NCI-H2107 (cell line): ENCODE data around the gene MED15.
"Not testable (repeated sequence)": the region's sequence is repeated elsewhere in the genome, so short reads cannot be mapped to it uniquely, and the experiment has no call there.

Experiments used
- DNase-seq: peaks from one replicate; lab custom pipeline; 2025; lab: John Stamatoyannopoulos, UW

MED15 gene

DNA sequence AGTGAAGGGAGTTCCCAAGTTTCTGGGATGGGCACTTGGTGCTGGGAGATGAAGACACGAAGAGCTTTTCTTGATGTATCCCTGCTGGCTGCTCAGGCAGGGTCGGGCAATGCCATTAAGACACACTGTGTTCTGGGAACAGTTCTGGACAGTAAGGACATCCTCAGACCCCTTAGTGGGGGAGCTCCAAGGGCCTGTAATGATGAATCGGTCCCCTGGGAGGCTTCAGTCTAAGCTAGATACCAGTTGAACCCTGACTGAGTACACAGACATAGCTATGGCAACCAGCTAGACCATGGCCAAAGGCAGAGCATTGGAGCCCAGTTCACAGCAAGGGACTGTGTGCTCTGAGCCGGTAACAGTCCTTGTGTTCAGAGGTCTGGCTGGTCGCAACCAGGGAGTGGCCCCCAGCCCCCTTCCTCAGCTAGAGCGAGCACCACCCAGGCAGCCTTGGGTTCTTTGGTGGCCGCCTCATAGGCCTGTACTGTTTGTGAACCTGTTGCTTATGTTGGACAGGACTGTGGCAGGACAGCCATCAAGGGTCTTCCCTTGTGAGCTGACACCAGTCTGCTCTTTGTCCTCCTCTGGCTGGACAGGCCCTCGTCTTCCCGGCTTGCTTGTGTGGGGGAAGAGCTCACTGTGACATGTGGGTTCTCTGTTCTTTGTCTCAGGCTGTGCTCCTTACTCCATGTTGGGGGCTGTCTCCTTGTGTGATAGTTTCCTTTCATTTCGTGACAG, 25.0 kb downstream of the MED15 start:
- DNase-seq: no peak

GRCh38 chr22:20533095-20533878, 25.9 kb downstream of the MED15 start:
- no peak for DNase-seq

- DNase-seq: no peak
Measured at GRCh38 chr22:20533879-20534265, 26.5 kb downstream of the MED15 start.

GRCh38 chr22:20536590-20537324, 29.3 kb downstream of the MED15 start:
- no peak for DNase-seq

GRCh38 chr22:20537325-20537756, 29.9 kb downstream of the MED15 start:
- DNase-seq: no peak

DNA sequence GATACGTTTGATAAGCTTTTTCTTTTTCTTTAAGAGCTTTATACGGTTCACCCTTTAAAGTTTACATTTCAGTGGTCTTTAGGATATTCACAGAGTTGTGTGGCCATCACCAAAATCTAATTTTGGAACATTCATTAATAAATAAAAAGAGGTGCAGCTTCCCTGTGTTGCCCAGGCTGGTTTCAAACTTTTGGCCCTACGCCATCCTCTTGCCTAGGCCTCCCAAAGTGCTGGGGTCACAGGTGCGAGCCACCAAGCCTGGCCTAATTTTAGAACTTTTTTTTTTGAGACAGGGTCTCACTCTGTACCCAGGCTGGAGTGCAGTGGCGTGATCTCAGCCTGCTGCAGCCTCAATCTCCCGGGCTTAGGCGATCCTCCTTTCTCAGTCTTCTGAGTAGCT, 30.6 kb downstream of the MED15 start:
- DNase-seq: no peak

- not testable (repeated sequence) for DNase-seq
Measured at GRCh38 chr22:20538875-20539274, 31.5 kb downstream of the MED15 start.

DNA sequence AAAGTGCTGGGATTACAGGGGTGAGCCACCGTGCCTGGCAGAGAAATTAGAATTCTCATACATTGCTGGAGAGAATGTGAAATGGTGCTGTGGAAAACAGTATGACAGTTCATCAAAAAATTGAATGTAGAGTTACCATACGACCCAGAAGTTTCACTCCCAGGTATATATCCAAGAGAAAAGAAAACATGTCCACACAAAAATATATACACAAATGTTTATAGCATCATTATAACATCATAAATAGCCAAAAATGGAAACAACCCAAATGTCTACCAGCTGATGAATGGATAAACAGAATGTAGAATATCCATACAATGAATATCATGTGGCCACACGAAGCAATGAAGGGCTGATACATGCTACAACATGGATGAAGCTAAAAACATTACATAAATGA, 34.6 kb downstream of the MED15 start:
- DNase-seq: no peak

- DNase-seq: no peak
Measured at GRCh38 chr22:20542736-20543135, 35.3 kb downstream of the MED15 start.

- DNase-seq: not testable (repeated sequence)
Measured at GRCh38 chr22:20545318-20545634, 37.9 kb downstream of the MED15 start.

- no peak for DNase-seq
Measured at GRCh38 chr22:20545681-20546521, 38.5 kb downstream of the MED15 start.

DNA sequence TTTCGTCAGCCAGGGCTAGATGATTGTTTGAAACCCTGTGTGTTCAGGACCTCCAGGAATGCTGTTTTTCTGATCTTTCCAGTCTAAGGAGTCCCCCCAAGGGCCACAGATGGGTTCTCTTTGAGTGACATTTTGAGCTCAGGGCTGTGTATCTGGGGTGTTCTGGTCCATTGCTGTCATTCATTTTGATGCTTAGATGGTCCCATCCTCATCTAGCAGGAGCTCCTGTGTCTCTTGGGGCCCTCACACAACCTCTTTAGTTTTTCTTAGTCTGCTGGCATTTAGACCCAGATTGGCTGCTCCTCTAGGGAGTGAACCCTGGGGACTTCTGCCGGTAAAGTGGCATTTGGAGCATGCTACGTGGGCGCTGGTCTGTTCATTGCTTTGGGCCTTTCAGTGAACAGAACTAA, 39.1 kb downstream of the MED15 start:
- DNase-seq: no peak

- no peak for DNase-seq
Measured at GRCh38 chr22:20547029-20547428, 39.6 kb downstream of the MED15 start.

- no peak for DNase-seq
Measured at GRCh38 chr22:20548806-20549205, 41.4 kb downstream of the MED15 start.

GRCh38 chr22:20549232-20549841, 41.9 kb downstream of the MED15 start:
- DNase-seq: no peak

GRCh38 chr22:20550057-20550817, 42.8 kb downstream of the MED15 start:
- no peak for DNase-seq

GRCh38 chr22:20550851-20551744, 43.7 kb downstream of the MED15 start:
- DNase-seq: no peak

DNA sequence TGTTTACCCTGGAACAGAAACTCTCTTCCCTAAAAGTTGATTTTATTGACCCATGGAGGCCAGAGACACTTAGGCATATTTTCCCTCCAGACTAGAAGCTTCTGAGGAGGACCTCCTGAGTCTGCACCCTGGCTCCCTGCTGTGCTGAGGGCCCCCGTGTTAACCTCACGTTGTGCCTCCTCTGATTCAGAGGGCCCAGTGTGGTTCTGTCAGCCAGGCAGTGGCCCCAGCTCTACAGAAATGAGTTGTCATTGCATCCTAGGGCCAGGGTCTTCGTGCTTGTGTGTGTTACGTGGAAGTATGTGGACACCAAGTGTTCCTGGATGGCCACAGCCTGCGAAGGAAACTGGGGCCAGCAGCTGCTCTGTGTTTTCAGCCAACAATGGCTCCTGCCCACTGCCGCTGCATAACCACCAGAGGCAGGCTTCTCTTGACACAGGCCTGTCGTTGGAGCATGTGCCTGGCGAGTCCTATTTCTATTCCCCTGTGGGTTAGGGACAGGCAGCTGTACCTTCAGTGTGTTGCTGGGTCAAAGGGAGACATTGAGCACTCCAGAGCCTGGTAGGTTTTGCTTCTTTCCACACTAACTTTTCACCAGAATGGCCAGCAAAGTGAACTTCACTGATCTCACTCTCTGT, 44.5 kb downstream of the MED15 start:
- DNase-seq: no peak
